Sigmoid colon (tissue), 4 donors: ENCODE measurements around the gene C2orf42.
"Not testable (repeated sequence)": the region's sequence is repeated elsewhere in the genome, so short reads cannot be mapped to it uniquely, and the experiment has no call there.

Experiments used
- CTCF ChIP-seq, 4 experiments: fragments of 450-650 bp in 3 of 4; fragments of 200-600 bp in 1 of 4; IDR thresholded peaks; one replicate each; pipeline ENCODE4 v1.5.1; 2016 to 2019; ENCODE audit warnings: antibody characterized with exemption in 4 of 4, mild to moderate bottlenecking in 3 of 4, moderate library complexity in 2 of 4
- EP300 ChIP-seq, 4 donors: sonication (generic); formaldehyde crosslinking; IDR thresholded peaks; one replicate each; pipeline ENCODE4 v1.6.1; 2017; ENCODE audit warnings: antibody characterized with exemption in 4 of 4
- POLR2A ChIP-seq, 2 donors: fragments of 450-650 bp; IDR thresholded peaks; one replicate each; pipeline ENCODE4 v1.6.1; 2016; ENCODE audit warnings: antibody characterized with exemption in 2 of 2, mild to moderate bottlenecking in 2 of 2, moderate library complexity in 2 of 2
- POLR2AphosphoS5 ChIP-seq, 4 donors: sonication (generic); formaldehyde crosslinking; IDR thresholded peaks; one replicate each; pipeline ENCODE4 v1.6.1; 2017; ENCODE audit warnings: antibody characterized with exemption in 4 of 4

DNA sequence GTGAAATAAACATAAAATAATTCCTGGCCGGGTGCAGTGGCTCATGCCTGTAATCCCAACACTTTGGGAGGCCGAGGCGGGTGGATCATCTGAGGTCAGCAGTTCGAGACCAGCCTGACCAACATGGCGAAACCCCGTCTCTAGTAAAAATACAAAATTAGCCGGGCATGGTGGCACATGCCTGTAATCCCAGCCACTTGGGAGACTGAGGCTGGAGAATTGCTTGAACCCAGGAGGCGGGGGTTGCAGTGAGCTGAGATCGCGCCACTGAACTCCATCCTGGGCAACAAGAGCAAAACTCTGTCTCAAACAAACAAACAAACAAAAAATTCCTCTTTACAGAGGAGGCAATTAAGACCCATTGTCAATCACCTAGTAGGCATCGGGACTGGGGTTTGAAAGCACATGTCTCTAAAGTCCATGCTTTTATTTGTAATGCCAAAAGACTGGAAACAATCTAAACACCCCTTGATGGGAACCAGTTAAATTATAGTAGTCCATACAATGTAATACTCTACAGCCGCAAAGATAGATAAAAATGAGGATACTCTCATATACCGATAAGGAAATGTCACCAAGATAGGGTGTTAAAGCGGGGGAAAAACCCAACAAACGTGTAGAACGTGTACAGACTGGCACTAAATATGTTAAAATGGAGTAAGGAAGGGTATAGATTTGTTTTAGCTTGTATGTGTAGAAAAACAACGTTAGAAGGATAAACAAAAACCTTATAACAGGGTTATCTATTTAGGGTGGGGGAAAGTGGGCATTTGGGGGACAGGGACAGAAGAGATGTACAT lies 59.3 kb downstream of the C2orf42 start:
- not testable (repeated sequence) for TF ChIP-seq CTCF, POLR2AphosphoS5, POLR2A, EP300 (IDR thresholded peaks at IDR 0.05)
